HCT116 (cell line): ENCODE results near the gene NCOA1. TPM values are rescaled to one million over a fixed set of nuclear protein-coding genes. Genes with fewer than 3 reads are reported as not detected.

Source experiments
- ATAC-seq: fragments of 200-7000 bp; cut with Tn5 transposase; 2 replicates; pipeline ENCODE4 v1.9.1; 2020; ENCODE audit warnings: mild to moderate bottlenecking, moderate library complexity
- BruUV-seq: library from RNA; stranded (reverse); fragments of 400-500 nt; replicated peaks from 2 replicates; lab custom pipeline; 2021; lab: Mats Ljungman, UMichigan
- CTCF ChIA-PET: fragments of 300-600 bp; sonication (Branson Sonifier 250); formaldehyde crosslinking; loops from one replicate; lab custom pipeline; 2021; ENCODE audit warnings: antibody characterized with exemption; lab: Charles Lee
- POLR2A ChIA-PET: fragments of 300-600, 350-600 bp; sonication (Branson Sonifier 250); formaldehyde crosslinking; loops from one replicate; lab custom pipeline; 2021; ENCODE audit warnings: antibody characterized with exemption; lab: Charles Lee
- RAD21 ChIA-PET, 2 experiments: fragments of 300-600 bp; sonication (Branson Sonifier 250); formaldehyde crosslinking; loops; one replicate each; lab custom pipeline; 2023; ENCODE audit warnings: low total read pairs in 2 of 2; ENCODE audit not compliant: uncharacterized antibody in 2 of 2, unreplicated experiment in 2 of 2, low non-redundant PET in 1 of 2; lab: Charles Lee
- DNase-seq: peaks from one replicate; pipeline ENCODE4 v3.0.0-alpha.2; 2010; ENCODE audit warnings: low read depth, low spot score
- H2AFZ ChIP-seq: fragments of 200-600 bp; shearing (Covaris generic), sonication (generic); 2 replicates; pipeline ENCODE4 v1.6.1; 2017; ENCODE audit warnings: low read depth, mixed run types, mixed read lengths, antibody characterized with exemption, low read length; ENCODE audit not compliant: poor library complexity, severe bottlenecking
- H3K27ac ChIP-seq: 2 replicates; pipeline ENCODE4 v1.5.1; 2012; ENCODE audit warnings: low read depth, low read length
- H3K27me3 ChIP-seq: fragments of 200-600 bp; sonication (generic); 2 replicates; pipeline ENCODE4 v1.6.1; 2016; ENCODE audit warnings: mixed run types, low read length, mixed read lengths; ENCODE audit not compliant: insufficient read depth
- H3K36me3 ChIP-seq, 2 experiments: fragments of 200-500 bp in 1 of 2; fragments of 200-600 bp in 1 of 2; sonication (Bioruptor generic) in 1 of 2; sonication (generic) in 1 of 2; 2 replicates each; pipeline versions ENCODE4 v1.5.1 to v1.6.1; 2014 to 2016; ENCODE audit warnings: low read length in 2 of 2, inconsistent platforms in 1 of 2, mixed read lengths in 1 of 2, mixed run types in 1 of 2; ENCODE audit not compliant: insufficient read depth in 2 of 2, control insufficient read depth in 1 of 2
- H3K4me1 ChIP-seq, 2 experiments: fragments of 200-600 bp in 1 of 2; sonication (generic) in 1 of 2; 2 replicates each; pipeline versions ENCODE4 v1.5.1 to v1.6.1; 2012 to 2017; ENCODE audit warnings: low read length in 2 of 2, inconsistent platforms in 1 of 2, mild to moderate bottlenecking in 1 of 2, mixed read lengths in 1 of 2, mixed run types in 1 of 2, moderate library complexity in 1 of 2; ENCODE audit not compliant: insufficient read depth in 2 of 2, control insufficient read depth in 1 of 2
- H3K4me2 ChIP-seq: fragments of 200-600 bp; sonication (generic); 2 replicates; pipeline ENCODE4 v1.6.1; 2017; ENCODE audit warnings: mixed run types, low read length, mixed read lengths
- H3K4me3 ChIP-seq, 2 experiments: fragments of 200-600 bp in 1 of 2; sonication (generic) in 1 of 2; replicated peaks in 1 of 2; 2 replicates each; pipeline ENCODE4 v1.5.1; 2011 to 2016; ENCODE audit warnings: low read length in 2 of 2, control low read depth in 1 of 2, low read depth in 1 of 2, mild to moderate bottlenecking in 1 of 2, mixed read lengths in 1 of 2, mixed run types in 1 of 2
- H3K79me2 ChIP-seq: fragments of 200-600 bp; sonication (generic); 2 replicates; pipeline ENCODE4 v1.6.1; 2017; ENCODE audit warnings: mild to moderate bottlenecking, mixed run types, low read length, moderate library complexity, mixed read lengths; ENCODE audit not compliant: insufficient read depth
- H3K9ac ChIP-seq: fragments of 200-600 bp; sonication (generic); 2 replicates; pipeline ENCODE4 v1.6.1; 2016; ENCODE audit warnings: low read length, mixed read lengths
- H3K9me2 ChIP-seq: fragments of 200-600 bp; sonication (generic), shearing (Covaris generic); 2 replicates; pipeline ENCODE4 v1.6.1; 2017; ENCODE audit warnings: mixed run types, mild to moderate bottlenecking, moderate library complexity; ENCODE audit not compliant: insufficient read depth
- H3K9me3 ChIP-seq, 2 experiments: fragments of 200-500 bp in 1 of 2; fragments of 200-600 bp in 1 of 2; sonication (Bioruptor generic) in 1 of 2; sonication (generic) in 1 of 2; 2 replicates each; pipeline ENCODE4 v1.6.1; 2014 to 2017; ENCODE audit warnings: low read length in 2 of 2, mixed read lengths in 2 of 2, inconsistent platforms in 1 of 2, low read depth in 1 of 2, mild to moderate bottlenecking in 1 of 2, mixed run types in 1 of 2, moderate library complexity in 1 of 2; ENCODE audit not compliant: control insufficient read depth in 1 of 2, insufficient read depth in 1 of 2
- H4K20me1 ChIP-seq: fragments of 200-600 bp; sonication (generic), shearing (Covaris generic); 2 replicates; pipeline ENCODE4 v1.6.1; 2017; ENCODE audit warnings: mixed run types, mild to moderate bottlenecking, moderate library complexity; ENCODE audit not compliant: insufficient read depth
- CBX3 ChIP-seq: IDR thresholded peaks from 2 replicates; pipeline ENCODE4 v1.6.1; 2012; ENCODE audit warnings: low read depth
- CEBPB ChIP-seq: IDR thresholded peaks from 2 replicates; pipeline ENCODE4 v1.6.1; 2012; ENCODE audit warnings: low read depth
- CTCF ChIP-seq, 3 experiments: fragments of 200-600 bp in 1 of 3; sonication (generic) in 1 of 3; IDR thresholded peaks in 2 of 3; conservative IDR thresholded peaks in 1 of 3; 2 replicates each; pipeline ENCODE4 v1.5.1; 2012 to 2017; ENCODE audit warnings: low read depth in 2 of 3, low read length in 2 of 3, antibody characterized with exemption in 1 of 3, borderline replicate concordance in 1 of 3, control low read depth in 1 of 3, mild to moderate bottlenecking in 1 of 3, mixed read lengths in 1 of 3, mixed run types in 1 of 3, moderate library complexity in 1 of 3; ENCODE audit not compliant: insufficient read depth in 1 of 3
- EGR1 ChIP-seq: IDR thresholded peaks from 2 replicates; pipeline ENCODE4 v1.6.1; 2012; ENCODE audit warnings: low read depth
- EZH2phosphoT487 ChIP-seq: fragments of 200-600 bp; IDR thresholded peaks from 2 replicates; pipeline ENCODE4 v1.6.1; 2018; ENCODE audit warnings: antibody characterized with exemption, borderline replicate concordance
- FOSL1 ChIP-seq: IDR thresholded peaks from 2 replicates; pipeline ENCODE4 v1.6.1; 2012; ENCODE audit warnings: low read depth
- JUND ChIP-seq: IDR thresholded peaks from 2 replicates; pipeline ENCODE4 v1.6.1; 2012
- POLR2A ChIP-seq: IDR thresholded peaks from 2 replicates; pipeline ENCODE4 v1.7.0; 2011; ENCODE audit warnings: borderline replicate concordance; ENCODE audit not compliant: insufficient read depth, insufficient read length; ENCODE audit errors: extremely low read depth
- POLR2AphosphoS5 ChIP-seq: IDR thresholded peaks from 2 replicates; pipeline ENCODE4 v1.6.1; 2011; ENCODE audit warnings: mild to moderate bottlenecking, low read depth, low read length, moderate library complexity
- RAD21 ChIP-seq: IDR thresholded peaks from 2 replicates; pipeline ENCODE4 v1.6.1; 2012; ENCODE audit warnings: low read depth, mild to moderate bottlenecking
- SP1 ChIP-seq: IDR thresholded peaks from 2 replicates; pipeline ENCODE4 v1.6.1; 2012; ENCODE audit warnings: low read depth
- SRF ChIP-seq: IDR thresholded peaks from 2 replicates; pipeline ENCODE4 v1.6.1; 2012; ENCODE audit warnings: low read depth
- YY1 ChIP-seq: IDR thresholded peaks from 2 replicates; pipeline ENCODE4 v1.6.1; 2011; ENCODE audit warnings: low read length, low read depth, moderate library complexity, mild to moderate bottlenecking; ENCODE audit not compliant: insufficient replicate concordance; ENCODE audit errors: extremely low read depth
- ZFX ChIP-seq: fragments of 450-650 bp; IDR thresholded peaks from 2 replicates; pipeline ENCODE4 v1.6.1; 2017
- intact Hi-C: fragments of 100-400 bp; cut with micrococcal nuclease; formaldehyde crosslinking; loops from 2 replicates; pipeline ENCODE4 v1.10.0; 2022
- total RNA-seq: library from RNA; stranded (reverse); gene quantifications from one replicate; pipeline ENCODE4 v1.2.1, GENCODE V29; 2021; ENCODE audit not compliant: unreplicated experiment
- TF ChIP-seq, protein P1 (sequence below): IDR thresholded peaks from 2 replicates; pipeline ENCODE4 v1.6.1; 2012
- TF ChIP-seq, protein P2 (sequence below): IDR thresholded peaks from 2 replicates; pipeline ENCODE4 v1.6.1; 2012; ENCODE audit warnings: low read depth
- TF ChIP-seq, protein P3 (sequence below): IDR thresholded peaks from 2 replicates; pipeline ENCODE4 v1.6.1; 2011; ENCODE audit warnings: mild to moderate bottlenecking, low read length, moderate library complexity; ENCODE audit not compliant: insufficient replicate concordance; ENCODE audit errors: extremely low read depth

Gene NCOA1
- total RNA-seq, 1 experiment from 2014 or later: 10.4 TPM

DNA sequence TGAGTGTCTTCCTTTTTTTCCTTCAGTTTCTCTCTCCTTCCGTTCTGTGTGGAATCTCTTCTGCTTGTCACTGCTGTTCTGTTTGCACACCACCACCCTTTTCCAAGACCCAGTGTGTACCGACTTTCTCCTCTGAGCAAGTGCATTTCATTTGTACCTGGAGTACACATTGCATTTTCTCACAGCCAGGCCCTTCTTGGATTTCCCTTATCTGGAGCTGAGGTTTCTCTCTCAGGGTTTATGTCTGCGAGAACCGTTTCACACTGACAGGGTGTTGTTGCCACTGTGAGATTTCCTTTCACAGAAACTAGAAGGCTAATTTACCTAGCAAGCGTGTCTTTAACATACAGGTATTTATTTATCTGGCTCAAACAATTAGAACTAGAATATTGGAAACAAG, 26.2 kb downstream of the NCOA1 start:
- peaks cover 0 to 9% of the 10 kb centered on the region in 2 experiments; a peak in 2 of 4 replicates for H3K4me1 ChIP-seq
- TF ChIP-seq EGR1 (no peak), EZH2phosphoT487 (no peak), POLR2A (no peak), FOSL1 (no peak), ZFX (no peak), SRF (no peak), CEBPB (no peak), JUND (no peak), RAD21 (no peak), SP1 (no peak), CBX3 (no peak), YY1 (no peak), CTCF (IDR thresholded peaks at IDR 0.05 in 2 of 3, conservative IDR thresholded peaks at IDR 0.05 in 1 of 3; ENCODE audit: borderline replicate concordance in 1 of 3, insufficient read depth in 1 of 3, low read depth in 2 of 3, low read length in 2 of 3) (no peak), POLR2AphosphoS5 (no peak)
- TF ChIP-seq, protein P1, sequence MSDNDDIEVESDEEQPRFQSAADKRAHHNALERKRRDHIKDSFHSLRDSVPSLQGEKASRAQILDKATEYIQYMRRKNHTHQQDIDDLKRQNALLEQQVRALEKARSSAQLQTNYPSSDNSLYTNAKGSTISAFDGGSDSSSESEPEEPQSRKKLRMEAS: no peak
- TF ChIP-seq, protein P2, sequence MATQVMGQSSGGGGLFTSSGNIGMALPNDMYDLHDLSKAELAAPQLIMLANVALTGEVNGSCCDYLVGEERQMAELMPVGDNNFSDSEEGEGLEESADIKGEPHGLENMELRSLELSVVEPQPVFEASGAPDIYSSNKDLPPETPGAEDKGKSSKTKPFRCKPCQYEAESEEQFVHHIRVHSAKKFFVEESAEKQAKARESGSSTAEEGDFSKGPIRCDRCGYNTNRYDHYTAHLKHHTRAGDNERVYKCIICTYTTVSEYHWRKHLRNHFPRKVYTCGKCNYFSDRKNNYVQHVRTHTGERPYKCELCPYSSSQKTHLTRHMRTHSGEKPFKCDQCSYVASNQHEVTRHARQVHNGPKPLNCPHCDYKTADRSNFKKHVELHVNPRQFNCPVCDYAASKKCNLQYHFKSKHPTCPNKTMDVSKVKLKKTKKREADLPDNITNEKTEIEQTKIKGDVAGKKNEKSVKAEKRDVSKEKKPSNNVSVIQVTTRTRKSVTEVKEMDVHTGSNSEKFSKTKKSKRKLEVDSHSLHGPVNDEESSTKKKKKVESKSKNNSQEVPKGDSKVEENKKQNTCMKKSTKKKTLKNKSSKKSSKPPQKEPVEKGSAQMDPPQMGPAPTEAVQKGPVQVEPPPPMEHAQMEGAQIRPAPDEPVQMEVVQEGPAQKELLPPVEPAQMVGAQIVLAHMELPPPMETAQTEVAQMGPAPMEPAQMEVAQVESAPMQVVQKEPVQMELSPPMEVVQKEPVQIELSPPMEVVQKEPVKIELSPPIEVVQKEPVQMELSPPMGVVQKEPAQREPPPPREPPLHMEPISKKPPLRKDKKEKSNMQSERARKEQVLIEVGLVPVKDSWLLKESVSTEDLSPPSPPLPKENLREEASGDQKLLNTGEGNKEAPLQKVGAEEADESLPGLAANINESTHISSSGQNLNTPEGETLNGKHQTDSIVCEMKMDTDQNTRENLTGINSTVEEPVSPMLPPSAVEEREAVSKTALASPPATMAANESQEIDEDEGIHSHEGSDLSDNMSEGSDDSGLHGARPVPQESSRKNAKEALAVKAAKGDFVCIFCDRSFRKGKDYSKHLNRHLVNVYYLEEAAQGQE: no peak
- TF ChIP-seq, protein P3, sequence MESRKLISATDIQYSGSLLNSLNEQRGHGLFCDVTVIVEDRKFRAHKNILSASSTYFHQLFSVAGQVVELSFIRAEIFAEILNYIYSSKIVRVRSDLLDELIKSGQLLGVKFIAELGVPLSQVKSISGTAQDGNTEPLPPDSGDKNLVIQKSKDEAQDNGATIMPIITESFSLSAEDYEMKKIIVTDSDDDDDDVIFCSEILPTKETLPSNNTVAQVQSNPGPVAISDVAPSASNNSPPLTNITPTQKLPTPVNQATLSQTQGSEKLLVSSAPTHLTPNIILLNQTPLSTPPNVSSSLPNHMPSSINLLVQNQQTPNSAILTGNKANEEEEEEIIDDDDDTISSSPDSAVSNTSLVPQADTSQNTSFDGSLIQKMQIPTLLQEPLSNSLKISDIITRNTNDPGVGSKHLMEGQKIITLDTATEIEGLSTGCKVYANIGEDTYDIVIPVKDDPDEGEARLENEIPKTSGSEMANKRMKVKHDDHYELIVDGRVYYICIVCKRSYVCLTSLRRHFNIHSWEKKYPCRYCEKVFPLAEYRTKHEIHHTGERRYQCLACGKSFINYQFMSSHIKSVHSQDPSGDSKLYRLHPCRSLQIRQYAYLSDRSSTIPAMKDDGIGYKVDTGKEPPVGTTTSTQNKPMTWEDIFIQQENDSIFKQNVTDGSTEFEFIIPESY: no peak
- intact Hi-C loops: no loop called here
- POLR2A ChIA-PET: no interaction called here
- H3K9me2 ChIP-seq: no peaks in the 10 kb centered on the region
- no peaks in the 10 kb centered on the region for H3K79me2 ChIP-seq
- RAD21 ChIA-PET: no interaction called here
- no peak overlapping the region for H3K27ac ChIP-seq
- H3K36me3 ChIP-seq: no peaks in the 10 kb centered on the region
- ATAC-seq (no peak), DNase-seq (no peak)
- H2AFZ ChIP-seq: no peak overlapping the region
- no peak overlapping the region for H3K4me2 ChIP-seq
- no peaks in the 10 kb centered on the region for H3K27me3 ChIP-seq
- no TSS peak for BruUV-seq
- H3K4me3 ChIP-seq: no peak overlapping the region
- H3K9ac ChIP-seq: no peak overlapping the region
- CTCF ChIA-PET: no interaction called here
- no peaks in the 10 kb centered on the region for H3K9me3 ChIP-seq
- no peaks in the 10 kb centered on the region for H4K20me1 ChIP-seq
